Caco-2 (cell line): ENCODE results near the gene SERTAD4. TPM values are rescaled to one million over a fixed set of nuclear protein-coding genes. Genes with fewer than 3 reads are reported as not detected.

Source experiments
- BruUV-seq: library from RNA; stranded (reverse); fragments of 400-500 nt; replicated peaks from 2 replicates; lab custom pipeline; 2021; lab: Mats Ljungman, UMichigan
- CTCF ChIA-PET: fragments of 300-600 bp; sonication (Branson Sonifier 250); formaldehyde crosslinking; loops from one replicate; lab custom pipeline; 2022; ENCODE audit warnings: antibody characterized with exemption; lab: Charles Lee
- POLR2A ChIA-PET: fragments of 300-600 bp; sonication (Branson Sonifier 250); formaldehyde crosslinking; loops from one replicate; lab custom pipeline; 2022; ENCODE audit warnings: antibody characterized with exemption; lab: Charles Lee
- DNase-seq, 2 experiments: peaks; one replicate each; pipeline versions ENCODE4 v3.0.0 to v3.0.0-alpha.2; 2020 to 2022
- H3K27me3 ChIP-seq: replicated peaks from 2 replicates; pipeline ENCODE4 v1.6.0; 2011; ENCODE audit warnings: low read length; ENCODE audit not compliant: control insufficient read depth, insufficient read depth
- H3K36me3 ChIP-seq: 2 replicates; pipeline ENCODE4 v1.5.1; 2011; ENCODE audit warnings: low read length; ENCODE audit not compliant: control insufficient read depth, insufficient read depth
- H3K4me1 ChIP-seq: fragments of 250-450 bp; sonication (Bioruptor Pico); 2 replicates; pipeline ENCODE4 v1.5.1; 2020; ENCODE audit warnings: mild to moderate bottlenecking
- H3K4me3 ChIP-seq: 2 replicates; pipeline ENCODE4 v1.5.1; 2011; ENCODE audit warnings: low read depth, mild to moderate bottlenecking, control low read depth, low read length
- H3K9me3 ChIP-seq: fragments of 250-450 bp; sonication (Bioruptor Pico); 2 replicates; pipeline ENCODE4 v1.5.1; 2020; ENCODE audit warnings: mild to moderate bottlenecking, moderate library complexity
- H3K27ac Mint-ChIP-seq: one replicate; pipeline ENCODE4 v1.8.0; 2022; ENCODE audit warnings: mixed read lengths; ENCODE audit not compliant: unreplicated experiment
- H3K27me3 Mint-ChIP-seq: one replicate; pipeline ENCODE4 v1.8.0; 2022; ENCODE audit warnings: mixed read lengths; ENCODE audit not compliant: insufficient read depth, unreplicated experiment
- H3K36me3 Mint-ChIP-seq: one replicate; pipeline ENCODE4 v1.8.0; 2022; ENCODE audit warnings: mild to moderate bottlenecking, mixed read lengths; ENCODE audit not compliant: insufficient read depth, unreplicated experiment
- H3K4me1 Mint-ChIP-seq: one replicate; pipeline ENCODE4 v1.8.0; 2022; ENCODE audit warnings: low read depth, mixed read lengths; ENCODE audit not compliant: unreplicated experiment
- H3K4me3 Mint-ChIP-seq: one replicate; pipeline ENCODE4 v1.8.0; 2022; ENCODE audit warnings: mild to moderate bottlenecking, moderate library complexity, mixed read lengths; ENCODE audit not compliant: unreplicated experiment
- H3K9me3 Mint-ChIP-seq: one replicate; pipeline ENCODE4 v1.8.0; 2022; ENCODE audit warnings: mixed read lengths; ENCODE audit not compliant: unreplicated experiment
- CTCF ChIP-seq, 2 experiments: fragments of 200-600 bp in 1 of 2; IDR thresholded peaks; 1 replicate in 1 of 2; 2 replicates in 1 of 2; pipeline versions ENCODE4 v1.5.1 to v1.8.0; 2011 to 2022; ENCODE audit warnings: antibody characterized with exemption in 1 of 2, control low read depth in 1 of 2, inconsistent platforms in 1 of 2, low read depth in 1 of 2, low read length in 1 of 2, mild to moderate bottlenecking in 1 of 2, moderate library complexity in 1 of 2; ENCODE audit not compliant: insufficient read depth in 1 of 2, severe bottlenecking in 1 of 2, unreplicated experiment in 1 of 2
- intact Hi-C: fragments of 100-400 bp; cut with micrococcal nuclease; formaldehyde crosslinking; loops from one replicate; pipeline ENCODE4 v1.10.0; 2022; ENCODE audit not compliant: unreplicated experiment
- total RNA-seq: library from RNA; stranded (reverse); gene quantifications from 2 replicates; pipeline ENCODE4 v1.2.3, GENCODE V29; 2022

Gene SERTAD4
- total RNA-seq, 1 experiment from 2014 or later: 2.8 TPM

GRCh38 chr1:210213335-210213734, 19.3 kb upstream of the SERTAD4 start:
- Histone ChIP-seq H3K9me3 (no peaks in the 10 kb centered on the region), H3K27me3 (no peaks in the 10 kb centered on the region), H3K36me3 (no peaks in the 10 kb centered on the region), H3K4me1 (no peaks in the 10 kb centered on the region), H3K4me3 (no peak overlapping the region)
- CTCF ChIA-PET: no interaction called here
- intact Hi-C loops: no loop called here
- H3K9me3 Mint-ChIP-seq: peaks cover 12% of the 10 kb centered on the region
- TF ChIP-seq CTCF (IDR thresholded peaks at IDR 0.05; ENCODE audit: insufficient read depth in 1 of 2, low read depth in 1 of 2, low read length in 1 of 2, severe bottlenecking in 1 of 2, unreplicated experiment in 1 of 2): no peak
- H3K27me3 Mint-ChIP-seq: peaks cover 9% of the 10 kb centered on the region
- no peak overlapping the region for H3K4me3 Mint-ChIP-seq
- no peak for DNase-seq
- H3K36me3 Mint-ChIP-seq: no peaks in the 10 kb centered on the region
- POLR2A ChIA-PET: no interaction called here
- H3K27ac Mint-ChIP-seq: no peak overlapping the region
- no TSS peak for BruUV-seq
- no peaks in the 10 kb centered on the region for H3K4me1 Mint-ChIP-seq

- ChIA-PET CTCF (interaction anchor here (0.7 kb wide), 1 partner anchor 52 kb away, joined by 3 read pairs; no protein-coding TSS in a partner anchor), POLR2A (no interaction called here)
- BruUV-seq: no TSS peak
- Histone ChIP-seq H3K4me1 (no peaks in the 10 kb centered on the region), H3K27me3 (no peaks in the 10 kb centered on the region), H3K9me3 (no peaks in the 10 kb centered on the region), H3K4me3 (no peak overlapping the region), H3K36me3 (no peaks in the 10 kb centered on the region)
- Mint-ChIP-seq H3K4me1 (no peaks in the 10 kb centered on the region), H3K9me3 (peaks cover 12% of the 10 kb centered on the region), H3K4me3 (no peak overlapping the region), H3K36me3 (no peaks in the 10 kb centered on the region), H3K27me3 (peaks cover 9% of the 10 kb centered on the region), H3K27ac (no peak overlapping the region)
- TF ChIP-seq CTCF (IDR thresholded peaks at IDR 0.05; ENCODE audit: insufficient read depth in 1 of 2, low read depth in 1 of 2, low read length in 1 of 2, severe bottlenecking in 1 of 2, unreplicated experiment in 1 of 2): no peak
- intact Hi-C loops: no loop called here
- peak in 1 of 2 experiments; percentile 16 for DNase-seq
Observed at GRCh38 chr1:210214573-210215409, 17.8 kb upstream of the SERTAD4 start.

GRCh38 chr1:210217482-210217881, 15.1 kb upstream of the SERTAD4 start:
- intact Hi-C loops: no loop called here
- H3K36me3 ChIP-seq: no peaks in the 10 kb centered on the region
- Mint-ChIP-seq H3K27me3 (peaks cover 9% of the 10 kb centered on the region), H3K27ac (no peak overlapping the region), H3K4me1 (no peaks in the 10 kb centered on the region), H3K36me3 (no peaks in the 10 kb centered on the region), H3K4me3 (no peak overlapping the region), H3K9me3 (peaks cover 12% of the 10 kb centered on the region)
- H3K27me3 ChIP-seq: no peaks in the 10 kb centered on the region
- POLR2A ChIA-PET: no interaction called here
- H3K4me1 ChIP-seq: no peaks in the 10 kb centered on the region
- no peak for DNase-seq
- no peak overlapping the region for H3K4me3 ChIP-seq
- TF ChIP-seq CTCF (IDR thresholded peaks at IDR 0.05; ENCODE audit: insufficient read depth in 1 of 2, low read depth in 1 of 2, low read length in 1 of 2, severe bottlenecking in 1 of 2, unreplicated experiment in 1 of 2): no peak
- H3K9me3 ChIP-seq: no peaks in the 10 kb centered on the region
- CTCF ChIA-PET: no interaction called here
- BruUV-seq: no TSS peak
